SK-N-SH (cell line): Measurements from ENCODE around the gene ADK. TPM values are rescaled to one million over a fixed set of nuclear protein-coding genes. Genes with fewer than 3 reads are reported as not detected.

Source experiments
- CTCF ChIA-PET: fragments of 300-600, 350-600 bp; formaldehyde crosslinking; extraction: SDS; loops from one replicate; lab custom pipeline; 2021; lab: Yijun Ruan, JAX
- POLR2A ChIA-PET: fragments of 350-600 bp; sonication (Branson Sonifier 250); formaldehyde crosslinking; extraction: SDS; loops from one replicate; lab custom pipeline; 2020; ENCODE audit warnings: antibody characterized with exemption, inconsistent platforms; lab: Yijun Ruan, JAX
- DNase-seq: peaks from one replicate; pipeline ENCODE4 v3.0.0; 2012
- H2AFZ ChIP-seq: fragments of 200-600 bp; sonication (generic); 2 replicates; pipeline ENCODE4 v1.8.1; 2016; ENCODE audit warnings: antibody characterized with exemption, mild to moderate bottlenecking, low read depth
- H3F3A ChIP-seq: fragments of 200-600 bp; sonication (generic); replicated peaks from 2 replicates; pipeline ENCODE3; 2016; ENCODE audit warnings: antibody characterized with exemption, mild to moderate bottlenecking; ENCODE audit not compliant: insufficient read depth
- H3K27ac ChIP-seq, 2 experiments: fragments of 200-500 bp in 1 of 2; fragments of 200-600 bp in 1 of 2; sonication (Bioruptor generic) in 1 of 2; sonication (generic), shearing (Covaris generic) in 1 of 2; 2 replicates each; pipeline versions ENCODE4 v1.5.1 to v1.6.1; 2014 to 2016; ENCODE audit warnings: low read depth in 2 of 2, inconsistent platforms in 1 of 2, low read length in 1 of 2, mild to moderate bottlenecking in 1 of 2, mixed read lengths in 1 of 2
- H3K27me3 ChIP-seq: fragments of 200-600 bp; sonication (generic), shearing (Covaris generic); 2 replicates; pipeline ENCODE4 v1.6.1; 2016; ENCODE audit warnings: mixed run types; ENCODE audit not compliant: insufficient read depth
- H3K36me3 ChIP-seq, 2 experiments: fragments of 200-500 bp in 1 of 2; fragments of 200-600 bp in 1 of 2; sonication (Bioruptor generic) in 1 of 2; sonication (generic) in 1 of 2; replicated peaks in 1 of 2; 2 replicates each; pipeline versions ENCODE3 to v1.5.1; 2014 to 2016; ENCODE audit warnings: low read length in 1 of 2, mild to moderate bottlenecking in 1 of 2; ENCODE audit not compliant: insufficient read depth in 2 of 2, control insufficient read depth in 1 of 2
- H3K4me1 ChIP-seq, 2 experiments: fragments of 200-500 bp in 1 of 2; fragments of 200-600 bp in 1 of 2; sonication (Bioruptor generic) in 1 of 2; sonication (generic), shearing (Covaris generic) in 1 of 2; 2 replicates each; pipeline versions ENCODE4 v1.5.1 to v1.6.1; 2014 to 2016; ENCODE audit warnings: low read depth in 1 of 2, low read length in 1 of 2, mixed run types in 1 of 2; ENCODE audit not compliant: insufficient read depth in 2 of 2, control insufficient read depth in 1 of 2
- H3K4me2 ChIP-seq: fragments of 200-600 bp; sonication (generic), shearing (Covaris generic); 2 replicates; pipeline ENCODE4 v1.6.1; 2017; ENCODE audit warnings: mixed run types
- H3K4me3 ChIP-seq, 2 experiments: fragments of 200-500 bp in 1 of 2; fragments of 200-600 bp in 1 of 2; sonication (Bioruptor generic) in 1 of 2; sonication (generic), shearing (Covaris generic) in 1 of 2; 2 replicates each; pipeline versions ENCODE4 v1.5.1 to v1.8.1; 2014 to 2016; ENCODE audit warnings: low read depth in 2 of 2, inconsistent platforms in 1 of 2, low read length in 1 of 2, mild to moderate bottlenecking in 1 of 2, mixed read lengths in 1 of 2, moderate library complexity in 1 of 2
- H3K79me2 ChIP-seq: fragments of 200-600 bp; sonication (generic); 2 replicates; pipeline ENCODE4 v1.8.1; 2017; ENCODE audit warnings: mild to moderate bottlenecking; ENCODE audit not compliant: insufficient read depth
- H3K9ac ChIP-seq: fragments of 200-600 bp; sonication (generic); 2 replicates; pipeline ENCODE4 v1.6.1; 2017; ENCODE audit warnings: mixed run types
- H3K9me2 ChIP-seq: fragments of 200-600 bp; sonication (generic); 2 replicates; pipeline ENCODE4 v1.6.1; 2017; ENCODE audit warnings: mixed run types
- H3K9me3 ChIP-seq: fragments of 200-600 bp; sonication (generic); 2 replicates; pipeline ENCODE4 v1.6.1; 2017; ENCODE audit warnings: mixed run types, mild to moderate bottlenecking, moderate library complexity
- H4K20me1 ChIP-seq: fragments of 200-600 bp; sonication (generic); 2 replicates; pipeline ENCODE4 v1.6.1; 2017; ENCODE audit warnings: mild to moderate bottlenecking, mixed run types; ENCODE audit not compliant: insufficient read depth
- CHD2 ChIP-seq: fragments of 150-350 bp; IDR thresholded peaks from 2 replicates; pipeline ENCODE4 v1.6.1; 2018; ENCODE audit warnings: low read length; ENCODE audit not compliant: partially characterized antibody
- CTCF ChIP-seq: fragments of 200-600 bp; sonication (generic); IDR thresholded peaks from 2 replicates; pipeline ENCODE4 v1.6.1; 2017; ENCODE audit warnings: antibody characterized with exemption, mild to moderate bottlenecking, moderate library complexity
- EP300 ChIP-seq, 2 experiments: IDR thresholded peaks; 2 replicates each; pipeline versions ENCODE4 v1.4.0 to v1.6.1; 2012; ENCODE audit warnings: borderline replicate concordance in 1 of 2, low read depth in 1 of 2, low read length in 1 of 2
- GATA2 ChIP-seq: sonication (generic); formaldehyde crosslinking; IDR thresholded peaks from 2 replicates; pipeline ENCODE4 v1.5.0; 2020; ENCODE audit warnings: mild to moderate bottlenecking, missing genetic modification reagents
- IRF3 ChIP-seq: fragments of 150-350 bp; IDR thresholded peaks from 2 replicates; pipeline ENCODE4 v1.6.1; 2016; ENCODE audit warnings: mild to moderate bottlenecking, low read depth, low read length
- JUND ChIP-seq: IDR thresholded peaks from 2 replicates; pipeline ENCODE4 v1.4.0; 2012
- MEF2A ChIP-seq: IDR thresholded peaks from 2 replicates; pipeline ENCODE4 v1.4.0; 2012; ENCODE audit warnings: low read depth, borderline replicate concordance
- MXI1 ChIP-seq: IDR thresholded peaks from 2 replicates; pipeline ENCODE4 v1.6.1; 2012; ENCODE audit warnings: mild to moderate bottlenecking, low read depth, low read length, improper control_type of control experiment
- NRF1 ChIP-seq: IDR thresholded peaks from 2 replicates; pipeline ENCODE4 v1.6.1; 2012; ENCODE audit warnings: low read depth, mild to moderate bottlenecking, low read length
- PBX3 ChIP-seq: IDR thresholded peaks from 2 replicates; pipeline ENCODE4; 2012
- RCOR1 ChIP-seq: fragments of 150-350 bp; IDR thresholded peaks from 2 replicates; pipeline ENCODE4 v1.6.1; 2017; ENCODE audit warnings: antibody characterized with exemption, low read length
- REST ChIP-seq: IDR thresholded peaks from 2 replicates; pipeline ENCODE4 v1.6.1; 2012; ENCODE audit warnings: mild to moderate bottlenecking, low read depth, low read length, moderate library complexity
- RFX5 ChIP-seq: IDR thresholded peaks from 2 replicates; pipeline ENCODE4 v1.6.1; 2012; ENCODE audit warnings: mild to moderate bottlenecking, improper control_type of control experiment, low read length
- SIN3A ChIP-seq: IDR thresholded peaks from 2 replicates; pipeline ENCODE4 v1.6.1; 2012; ENCODE audit warnings: low read depth, mild to moderate bottlenecking, low read length, moderate library complexity, borderline replicate concordance
- SMC3 ChIP-seq: IDR thresholded peaks from 2 replicates; pipeline ENCODE4 v1.6.1; 2012; ENCODE audit warnings: low read depth, low read length, improper control_type of control experiment
- TCF12 ChIP-seq: IDR thresholded peaks from 2 replicates; pipeline ENCODE4 v1.4.0; 2012
- YY1 ChIP-seq: IDR thresholded peaks from 2 replicates; pipeline ENCODE4 v1.4.0; 2012; ENCODE audit warnings: low read depth, mild to moderate bottlenecking
- WGBS: methylation state at CpG from one replicate; pipeline ENCODE4 v1.1.6; 2017; ENCODE audit warnings: low lambda C conversion rate; 5-methylcytosine and 5-hydroxymethylcytosine counted together
- polyA plus RNA-seq, 3 experiments: library from polyadenylated mRNA; depleted of rRNA; stranded (reverse); fragments of >200 nt; gene quantifications; 2 replicates each; pipeline ENCODE4 v1.2.3, GENCODE V29; 2012

ADK gene
- polyA plus RNA-seq, 1 of the 3 experiments (the other 2 are of a cell fraction), result 25.1 TPM

- WGBS, result 61% methylated on average over 4 of the region's 4 CpGs
- peak overlapping the region; percentile 42; the same call in 1 of the 2 replicates for H3K4me2 ChIP-seq
- no peak overlapping the region for H3K4me3 ChIP-seq
- ChIA-PET CTCF (no interaction called here), POLR2A (no interaction called here)
- no peaks in the 10 kb centered on the region for H3K27me3 ChIP-seq
- peaks cover 3 to 25% of the 10 kb centered on the region in 2 experiments; a peak in 2 of 4 replicates for H3K4me1 ChIP-seq
- peak overlapping the region; percentile 64 to 81; a peak in 3 of 4 replicates for H3K27ac ChIP-seq
- H3K36me3 ChIP-seq, result peaks cover 0 to 9% of the 10 kb centered on the region in 2 experiments
- no peak overlapping the region for H2AFZ ChIP-seq
- no peaks in the 10 kb centered on the region for H3K9me3 ChIP-seq
- peaks cover 46% of the 10 kb centered on the region for H3K79me2 ChIP-seq
- H4K20me1 ChIP-seq, result no peaks in the 10 kb centered on the region
- peaks cover 23% of the 10 kb centered on the region for H3F3A ChIP-seq
- TF ChIP-seq JUND (peak; percentile 28; the same call in 1 of the 2 replicates), PBX3 (peak; percentile 89), CHD2 (no peak), MXI1 (no peak), EP300 (IDR thresholded peaks at IDR 0.05; ENCODE audit: borderline replicate concordance in 1 of 2, low read depth in 1 of 2, low read length in 1 of 2) (peak in 1 of 2 experiments; percentile 46; a peak in 1 of 4 replicates), NRF1 (no peak), GATA2 (no peak), MEF2A (peak; percentile 47; the same call in 1 of the 2 replicates), SIN3A (peak; percentile 31; the same call in 1 of the 2 replicates), TCF12 (peak; percentile 47; the same call in 1 of the 2 replicates), IRF3 (no peak), YY1 (0 out of 2 replicates have a peak, but pooled peaks have one; percentile 18), RCOR1 (no peak)
- no peak for DNase-seq
- H3K9ac ChIP-seq, result peak overlapping the region; percentile 27; the same call in 1 of the 2 replicates
- H3K9me2 ChIP-seq, result 0 out of 2 replicates have a peak, but pooled peaks cover 3% of the 10 kb centered on the region
These were observed 141.9 kb downstream of the ADK start for GRCh38 chr10:74292871-74293427.

- Histone ChIP-seq H3K4me1 (peaks cover 3 to 25% of the 10 kb centered on the region in 2 experiments; a peak in 2 of 4 replicates), H4K20me1 (no peaks in the 10 kb centered on the region), H3K9me2 (0 out of 2 replicates have a peak, but pooled peaks cover 3% of the 10 kb centered on the region), H3K27ac (peak overlapping the region; percentile 64 to 81; a peak in 3 of 4 replicates), H3K4me2 (peak overlapping the region; percentile 42), H3K27me3 (no peaks in the 10 kb centered on the region), H3F3A (peaks cover 23% of the 10 kb centered on the region), H3K4me3 (no peak overlapping the region), H2AFZ (no peak overlapping the region), H3K9ac (peak overlapping the region; percentile 27; the same call in 1 of the 2 replicates), H3K36me3 (peaks cover 0 to 12% of the 10 kb centered on the region in 2 experiments), H3K9me3 (no peaks in the 10 kb centered on the region), H3K79me2 (peaks cover 45% of the 10 kb centered on the region)
- no peak for DNase-seq
- ChIA-PET POLR2A (no interaction called here), CTCF (no interaction called here)
- WGBS, result 83% methylated on average over 1 of the region's 1 CpG
- no peak for TF ChIP-seq GATA2
- TF ChIP-seq JUND, result peak; percentile 29; the same call in 1 of the 2 replicates
- TF ChIP-seq YY1, result no peak
- no peak for TF ChIP-seq NRF1
- TF ChIP-seq RFX5, result no peak
- TF ChIP-seq EP300 (IDR thresholded peaks at IDR 0.05; ENCODE audit: borderline replicate concordance in 1 of 2, low read depth in 1 of 2, low read length in 1 of 2), result peak in 1 of 2 experiments; percentile 5; a peak in 1 of 4 replicates
- no peak for TF ChIP-seq SMC3
- TF ChIP-seq MEF2A, result peak; percentile 88
- TF ChIP-seq CTCF, result no peak
- TF ChIP-seq REST, result no peak
- TF ChIP-seq MXI1, result no peak
These were observed 142.8 kb downstream of the ADK start for GRCh38 chr10:74293686-74294371.
